Activated CD4-positive, alpha-beta T cell treated with anti-CD3 and anti-CD28 coated beads for 36 hours (primary cell): Measurements from ENCODE around the gene PRPS1. TPM values are rescaled to one million over a fixed set of nuclear protein-coding genes. Genes with fewer than 3 reads are reported as not detected.

Experiments used
- ATAC-seq: fragments of 200-7000 bp; cut with Tn5 transposase; one replicate; pipeline ENCODE4 v1.10.0; 2021; ENCODE audit warnings: mild to moderate bottlenecking, moderate library complexity
- CTCF ChIA-PET: fragments of 350-600 bp; sonication (Branson Sonifier 250); formaldehyde crosslinking; loops from one replicate; lab custom pipeline; 2021; ENCODE audit warnings: antibody characterized with exemption; lab: Charles Lee
- POLR2A ChIA-PET: fragments of 350-600 bp; sonication (Branson Sonifier 250); formaldehyde crosslinking; loops from one replicate; lab custom pipeline; 2021; ENCODE audit warnings: antibody characterized with exemption, inconsistent platforms; lab: Charles Lee
- DNase-seq: peaks from one replicate; pipeline ENCODE4 v3.0.0-alpha.2; 2020
- H3K27ac Mint-ChIP-seq: one replicate; pipeline ENCODE4 v1.8.0; 2021; ENCODE audit warnings: mixed read lengths
- H3K27me3 Mint-ChIP-seq: one replicate; pipeline ENCODE4 v1.8.0; 2021; ENCODE audit warnings: mixed read lengths
- H3K36me3 Mint-ChIP-seq: one replicate; pipeline ENCODE4 v1.8.0; 2021; ENCODE audit warnings: low read depth, mixed read lengths
- H3K4me1 Mint-ChIP-seq: one replicate; pipeline ENCODE4 v1.8.0; 2021; ENCODE audit warnings: mixed read lengths
- H3K4me3 Mint-ChIP-seq: one replicate; pipeline ENCODE4 v1.8.0; 2021; ENCODE audit warnings: mild to moderate bottlenecking, moderate library complexity, mixed read lengths
- H3K9me3 Mint-ChIP-seq: one replicate; pipeline ENCODE4 v1.8.0; 2021; ENCODE audit warnings: low read depth, mixed read lengths
- intact Hi-C, 2 experiments: fragments of 100-400 bp; cut with DNase I in 1 of 2; cut with micrococcal nuclease in 1 of 2; formaldehyde crosslinking; loops; one replicate each; pipeline versions ENCODE4 v1.14.2 to v1.15.1; 2022 to 2024; cut with DNase I, micrococcal nuclease
- total RNA-seq, 2 experiments: library from RNA; stranded (reverse); gene quantifications; one replicate each; pipeline ENCODE4 v1.2.3, GENCODE V29; 2021

The PRPS1 gene
- total RNA-seq, 2 experiments from 2014 or later, result 112 to 141 TPM

GRCh38 chrX:107673431-107673830 lies 45.1 kb downstream of the PRPS1 start:
- H3K4me1 Mint-ChIP-seq, result peaks cover 47% of the 10 kb centered on the region
- H3K27ac Mint-ChIP-seq, result peak overlapping the region; percentile 85
- DNase-seq (no peak), ATAC-seq (peak; percentile 1)
- no peaks in the 10 kb centered on the region for H3K9me3 Mint-ChIP-seq
- POLR2A ChIA-PET, result interaction anchor here (0.6 to 7.7 kb wide), 5 partner anchors 41 to 674 kb away, joined by 3 to 144 read pairs (median 3); partner anchors contain the start of genes NCBP2L, PRPS1 and TSC22D3
- intact Hi-C loops, result loop anchor here (1.0 kb wide), 7 partner anchors 44 to 221 kb away; partner anchors contain the start of genes NCBP2L (in 1 of the 2) and PRPS1 (in 1 of the 2)
- CTCF ChIA-PET, result interaction anchor here (0.6 to 7.9 kb wide), 18 partner anchors 11 to 692 kb away, joined by 3 to 191 read pairs (median 4); partner anchors contain the start of genes NCBP2L, PRPS1 and TSC22D3
- peak overlapping the region; percentile 53 for H3K4me3 Mint-ChIP-seq
- peaks cover 3% of the 10 kb centered on the region for H3K36me3 Mint-ChIP-seq
- H3K27me3 Mint-ChIP-seq, result no peaks in the 10 kb centered on the region

DNA sequence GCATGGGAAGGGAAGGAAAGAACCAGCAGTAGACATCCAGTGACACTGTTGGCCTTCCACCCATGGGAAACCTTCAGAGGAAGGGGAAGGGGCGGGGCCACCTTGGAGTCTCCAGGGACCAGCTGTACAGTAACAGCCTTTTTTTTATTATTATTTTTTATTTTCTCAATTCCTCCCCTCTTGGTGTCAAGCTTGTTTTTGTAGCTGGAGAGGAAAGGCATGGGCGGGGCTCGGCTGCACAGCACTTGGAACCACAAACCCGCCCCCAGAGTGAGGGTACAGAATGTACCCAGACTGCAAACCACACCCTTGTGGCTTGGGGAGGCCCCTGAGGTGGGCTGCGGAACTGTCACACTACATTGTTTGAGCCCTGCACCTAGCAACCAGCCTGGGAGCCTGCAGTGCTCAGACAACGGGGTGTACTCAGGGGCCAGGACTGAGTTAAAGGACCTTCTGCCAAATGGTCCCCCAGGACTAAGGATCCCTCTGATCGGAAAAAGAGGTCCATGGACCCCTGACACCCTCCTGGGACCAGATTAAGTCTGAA lies 45.7 kb downstream of the PRPS1 start:
- H3K36me3 Mint-ChIP-seq, result peaks cover 3% of the 10 kb centered on the region
- no peaks in the 10 kb centered on the region for H3K27me3 Mint-ChIP-seq
- peak overlapping the region; percentile 85 for H3K27ac Mint-ChIP-seq
- DNase-seq (peak; percentile 92), ATAC-seq (peak; percentile 78)
- peak overlapping the region; percentile 86 for H3K4me3 Mint-ChIP-seq
- intact Hi-C loops, result loop anchor here (1.0 kb wide), 9 partner anchors 37 to 220 kb away; partner anchors contain the start of genes NCBP2L (in 1 of the 2), PRPS1 (in 1 of the 2) and TSC22D3 (in 1 of the 2)
- no peaks in the 10 kb centered on the region for H3K9me3 Mint-ChIP-seq
- CTCF ChIA-PET, result interaction anchor here (0.6 to 7.9 kb wide), 11 partner anchors 14 to 692 kb away, joined by 3 to 191 read pairs (median 4); partner anchors contain the start of genes NCBP2L and TSC22D3
- peaks cover 51% of the 10 kb centered on the region for H3K4me1 Mint-ChIP-seq
- POLR2A ChIA-PET, result interaction anchor here (1.0 to 7.7 kb wide), 3 partner anchors 40 to 103 kb away, joined by 3 to 144 read pairs (median 20); partner anchors contain the start of genes NCBP2L and PRPS1

- Mint-ChIP-seq H3K27me3 (no peaks in the 10 kb centered on the region), H3K36me3 (peaks cover 3% of the 10 kb centered on the region), H3K4me3 (peak overlapping the region; percentile 86), H3K27ac (peak overlapping the region; percentile 86), H3K9me3 (no peaks in the 10 kb centered on the region), H3K4me1 (peaks cover 56% of the 10 kb centered on the region)
- intact Hi-C loops, result loop anchor here (1.0 kb wide), 3 partner anchors 37 to 101 kb away; partner anchors contain the start of gene TSC22D3 (in 1 of the 2)
- ChIA-PET POLR2A (interaction anchor here (0.8 to 7.7 kb wide), 3 partner anchors 40 to 46 kb away, joined by 4 to 144 read pairs (median 20); partner anchors contain the start of gene PRPS1), CTCF (interaction anchor here (0.8 to 7.9 kb wide), 4 partner anchors 40 to 102 kb away, joined by 3 to 191 read pairs (median 19); partner anchors contain the start of genes NCBP2L, PRPS1 and TSC22D3)
- DNase-seq, result peak; percentile 52
- ATAC-seq, result peak; percentile 21
Observed at GRCh38 chrX:107674480-107675364, 46.4 kb downstream of the PRPS1 start.

DNA sequence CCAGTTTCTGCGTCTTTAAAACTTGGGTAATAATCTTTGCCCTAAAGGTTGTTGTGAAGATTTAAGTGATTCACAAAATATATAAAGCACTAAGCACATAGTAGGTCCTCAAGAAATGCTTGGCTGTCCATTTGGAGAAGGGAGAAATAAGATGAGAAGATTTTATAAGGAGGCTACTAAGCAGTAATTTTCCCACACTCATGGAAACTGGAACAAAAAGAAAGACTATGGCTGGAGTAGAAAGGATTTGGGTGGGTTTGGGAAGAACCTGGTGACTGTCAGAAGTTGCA lies 47.0 kb downstream of the PRPS1 start:
- no peak for ATAC-seq
- Mint-ChIP-seq H3K27ac (peak overlapping the region; percentile 86), H3K4me1 (peaks cover 62% of the 10 kb centered on the region), H3K36me3 (peaks cover 3% of the 10 kb centered on the region), H3K4me3 (peak overlapping the region; percentile 86), H3K9me3 (no peaks in the 10 kb centered on the region), H3K27me3 (no peaks in the 10 kb centered on the region)
- DNase-seq, result no peak
- ChIA-PET POLR2A (interaction anchor here (0.8 to 7.7 kb wide), 2 partner anchors 39 to 47 kb away, joined by 4 to 144 read pairs; partner anchors contain the start of gene PRPS1), CTCF (interaction anchor here (0.8 to 7.9 kb wide), 3 partner anchors 39 to 100 kb away, joined by 3 to 191 read pairs (median 4); partner anchors contain the start of genes PRPS1 and TSC22D3)
- intact Hi-C loops, result no loop called here

DNA sequence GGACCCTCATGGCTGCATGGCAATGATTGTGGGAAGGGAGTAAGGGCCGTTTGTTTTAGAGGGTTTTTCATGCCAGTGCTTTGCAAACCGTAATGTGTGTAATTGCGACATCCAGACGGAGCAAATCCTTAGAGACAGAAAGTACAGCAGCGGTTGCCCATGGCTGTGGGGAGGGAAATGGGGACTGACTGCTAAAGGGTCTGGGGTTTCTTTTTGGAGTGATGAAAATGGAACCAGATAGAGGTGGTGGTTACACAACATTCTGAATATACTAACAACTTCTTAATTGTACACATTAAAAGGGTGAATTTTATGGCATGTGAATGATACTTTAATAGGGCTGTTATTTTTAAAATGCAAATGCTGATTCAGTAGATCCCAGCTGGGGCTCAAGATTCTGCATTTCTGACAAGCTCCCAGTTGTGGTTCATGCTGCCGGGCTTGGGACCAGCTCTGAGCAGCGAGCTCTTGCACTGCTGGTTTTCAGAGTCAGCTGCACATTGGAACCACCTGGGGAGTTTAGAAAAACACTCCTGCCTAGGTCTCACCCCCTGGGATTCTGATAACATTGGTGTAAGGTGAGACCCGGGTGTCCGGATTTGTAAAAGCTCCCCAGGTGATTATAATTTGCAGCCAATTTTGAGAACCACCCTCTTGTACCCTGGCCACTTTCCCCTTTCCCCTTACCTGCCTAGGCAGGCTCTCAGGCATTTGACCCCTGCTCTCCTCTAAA lies 47.7 kb downstream of the PRPS1 start:
- Mint-ChIP-seq H3K27ac (peak overlapping the region; percentile 91), H3K4me3 (peak overlapping the region; percentile 86), H3K4me1 (peaks cover 64% of the 10 kb centered on the region), H3K36me3 (peaks cover 3% of the 10 kb centered on the region), H3K27me3 (no peaks in the 10 kb centered on the region), H3K9me3 (no peaks in the 10 kb centered on the region)
- DNase-seq (peak; percentile 25), ATAC-seq (no peak)
- intact Hi-C loops, result no loop called here
- POLR2A ChIA-PET, result interaction anchor here (0.5 to 7.7 kb wide), 2 partner anchors 38 to 66 kb away, joined by 4 to 144 read pairs; no protein-coding TSS in a partner anchor
- CTCF ChIA-PET, result interaction anchor here (0.8 to 7.9 kb wide), 6 partner anchors 10 to 99 kb away, joined by 3 to 191 read pairs (median 4); partner anchors contain the start of genes PRPS1 and TSC22D3

DNA sequence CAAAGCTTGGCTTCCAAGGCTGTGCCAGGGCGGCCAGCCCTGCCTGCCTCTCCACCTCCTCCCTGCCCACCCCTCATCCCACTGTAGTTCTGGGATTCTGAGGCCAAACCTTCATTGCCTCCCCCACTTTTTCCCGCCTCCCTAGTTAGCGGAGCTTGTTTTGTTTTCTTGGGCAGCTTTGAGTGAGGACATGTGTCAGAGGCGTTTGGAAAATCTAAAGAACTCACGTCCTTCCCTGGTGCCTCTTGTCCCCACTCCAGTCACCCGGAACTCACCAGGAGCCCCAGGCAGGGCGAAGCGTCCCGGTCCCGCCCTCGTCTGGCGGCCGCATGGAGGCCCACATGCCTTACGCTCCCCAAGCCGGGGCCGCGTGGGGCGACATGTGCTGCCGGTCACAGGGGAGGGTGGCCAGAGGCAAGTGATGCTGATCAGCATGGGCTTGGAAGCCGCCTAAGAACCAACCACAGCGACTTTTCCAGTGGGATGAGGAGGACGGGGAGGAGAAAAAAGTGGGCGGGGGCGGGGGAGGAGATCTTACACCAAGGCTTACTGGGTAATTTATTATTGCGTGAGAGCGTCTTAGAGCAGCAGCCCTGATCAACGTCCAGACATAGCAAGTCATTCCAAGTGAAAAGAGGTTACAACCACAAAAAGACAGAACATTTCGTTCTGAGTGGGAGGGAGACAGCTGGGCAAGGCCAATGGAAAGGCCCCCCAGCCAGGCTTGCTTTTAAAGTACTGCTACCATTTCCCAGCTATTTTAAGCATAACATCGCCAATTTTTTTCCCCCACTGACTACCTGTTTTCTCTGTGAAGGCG lies 48.5 kb downstream of the PRPS1 start:
- Mint-ChIP-seq H3K4me1 (peaks cover 64% of the 10 kb centered on the region), H3K36me3 (peaks cover 3% of the 10 kb centered on the region), H3K27ac (peak overlapping the region; percentile 91), H3K4me3 (peak overlapping the region; percentile 86), H3K9me3 (no peaks in the 10 kb centered on the region), H3K27me3 (no peaks in the 10 kb centered on the region)
- POLR2A ChIA-PET, result interaction anchor here (0.5 to 7.7 kb wide), 3 partner anchors 32 to 65 kb away, joined by 4 to 144 read pairs (median 10); no protein-coding TSS in a partner anchor
- DNase-seq (peak; percentile 71), ATAC-seq (peak; percentile 13)
- CTCF ChIA-PET, result interaction anchor here (0.8 to 7.9 kb wide), 6 partner anchors 11 to 179 kb away, joined by 3 to 191 read pairs (median 4); partner anchors contain the start of gene PRPS1
- intact Hi-C loops, result no loop called here

- H3K27ac Mint-ChIP-seq, result peak overlapping the region; percentile 91
- H3K36me3 Mint-ChIP-seq, result peaks cover 3% of the 10 kb centered on the region
- no peaks in the 10 kb centered on the region for H3K9me3 Mint-ChIP-seq
- DNase-seq (no peak), ATAC-seq (no peak)
- ChIA-PET POLR2A (interaction anchor here (1.0 to 7.7 kb wide), 5 partner anchors 9 to 207 kb away, joined by 3 to 144 read pairs (median 4); no protein-coding TSS in a partner anchor), CTCF (interaction anchor here (0.7 to 7.9 kb wide), 9 partner anchors 14 to 739 kb away, joined by 3 to 191 read pairs (median 3); partner anchors contain the start of gene NCBP2L)
- intact Hi-C loops, result no loop called here
- peaks cover 64% of the 10 kb centered on the region for H3K4me1 Mint-ChIP-seq
- no peaks in the 10 kb centered on the region for H3K27me3 Mint-ChIP-seq
- peak overlapping the region; percentile 86 for H3K4me3 Mint-ChIP-seq
Observed at GRCh38 chrX:107677501-107677901, 49.2 kb downstream of the PRPS1 start.

DNA sequence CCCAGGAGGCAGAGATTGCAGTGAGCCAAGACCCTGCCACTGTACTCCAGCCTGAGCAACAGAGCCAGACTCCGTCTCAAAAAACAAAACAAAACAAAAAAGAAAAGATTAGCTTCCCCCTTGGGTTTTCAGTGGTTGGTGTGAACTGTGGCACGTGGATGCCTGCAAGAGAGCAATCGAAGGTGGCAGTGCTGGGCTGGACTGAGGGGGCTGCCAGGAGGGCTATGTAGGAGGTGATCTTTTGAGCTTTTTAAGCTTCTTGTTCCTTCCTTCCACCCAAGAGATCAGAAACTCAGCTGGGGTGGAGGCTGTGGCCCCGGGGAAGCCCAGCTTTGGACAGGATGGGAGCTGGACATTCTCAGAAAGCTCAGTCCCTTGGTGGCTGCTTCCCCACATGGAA lies 49.6 kb downstream of the PRPS1 start:
- Mint-ChIP-seq H3K4me3 (no peak overlapping the region), H3K4me1 (peaks cover 62% of the 10 kb centered on the region), H3K36me3 (peaks cover 3% of the 10 kb centered on the region), H3K9me3 (no peaks in the 10 kb centered on the region), H3K27ac (peak overlapping the region; percentile 78), H3K27me3 (no peaks in the 10 kb centered on the region)
- DNase-seq, result no peak
- POLR2A ChIA-PET, result interaction anchor here (1.0 to 7.7 kb wide), 5 partner anchors 10 to 207 kb away, joined by 3 to 144 read pairs (median 4); no protein-coding TSS in a partner anchor
- CTCF ChIA-PET, result interaction anchor here (0.7 to 7.9 kb wide), 8 partner anchors 14 to 740 kb away, joined by 3 to 191 read pairs (median 3); partner anchors contain the start of gene NCBP2L
- no peak for ATAC-seq
- intact Hi-C loops, result no loop called here

- Mint-ChIP-seq H3K27me3 (no peaks in the 10 kb centered on the region), H3K36me3 (peaks cover 3% of the 10 kb centered on the region), H3K27ac (peak overlapping the region; percentile 59), H3K9me3 (no peaks in the 10 kb centered on the region), H3K4me3 (no peak overlapping the region), H3K4me1 (peaks cover 60% of the 10 kb centered on the region)
- intact Hi-C loops, result no loop called here
- ChIA-PET CTCF (interaction anchor here (1.7 to 7.9 kb wide), 3 partner anchors 13 to 35 kb away, joined by 5 to 191 read pairs (median 6); no protein-coding TSS in a partner anchor), POLR2A (interaction anchor here (1.4 to 7.7 kb wide), 2 partner anchors 27 to 35 kb away, joined by 4 to 144 read pairs; no protein-coding TSS in a partner anchor)
- ATAC-seq (peak; percentile 53), DNase-seq (peak; percentile 82)
Observed at GRCh38 chrX:107678957-107679740, 50.8 kb downstream of the PRPS1 start.
